Brain microvascular endothelial cell (primary cell): ENCODE data around the gene CORO7.

Experiments used
- DNase-seq: peaks from one replicate; pipeline ENCODE4 v3.0.0-alpha.2; 2020
- H3K27ac ChIP-seq: fragments of 250-450 bp; sonication (Bioruptor Pico); 2 replicates; pipeline ENCODE4 v1.5.1; 2020; ENCODE audit warnings: mild to moderate bottlenecking, moderate library complexity
- H3K27me3 ChIP-seq: fragments of 250-450 bp; sonication (Bioruptor Pico); replicated peaks from 2 replicates; pipeline ENCODE4 v1.5.1; 2020; ENCODE audit warnings: mild to moderate bottlenecking
- H3K36me3 ChIP-seq: fragments of 250-450 bp; sonication (Bioruptor Pico); replicated peaks from 2 replicates; pipeline ENCODE4 v1.5.1; 2020; ENCODE audit warnings: mild to moderate bottlenecking
- H3K4me3 ChIP-seq: 2 replicates; pipeline ENCODE4 v1.5.1; 2011; ENCODE audit warnings: low read depth, mild to moderate bottlenecking, control low read depth, low read length, moderate library complexity
- in situ Hi-C: cut with HindIII; loops from 2 replicates; pipeline ENCODE4 v1.10.0; 2017; ENCODE audit warnings: low sequenced_read_pairs, low pct_ligation_motif_present
- TF ChIP-seq, protein P1 (sequence below): IDR thresholded peaks from 2 replicates; pipeline ENCODE4 v1.5.1; 2011; ENCODE audit warnings: low read depth, mild to moderate bottlenecking, moderate library complexity, low read length, control low read depth, inconsistent platforms; ENCODE audit errors: missing control alignments

The CORO7 gene

DNA sequence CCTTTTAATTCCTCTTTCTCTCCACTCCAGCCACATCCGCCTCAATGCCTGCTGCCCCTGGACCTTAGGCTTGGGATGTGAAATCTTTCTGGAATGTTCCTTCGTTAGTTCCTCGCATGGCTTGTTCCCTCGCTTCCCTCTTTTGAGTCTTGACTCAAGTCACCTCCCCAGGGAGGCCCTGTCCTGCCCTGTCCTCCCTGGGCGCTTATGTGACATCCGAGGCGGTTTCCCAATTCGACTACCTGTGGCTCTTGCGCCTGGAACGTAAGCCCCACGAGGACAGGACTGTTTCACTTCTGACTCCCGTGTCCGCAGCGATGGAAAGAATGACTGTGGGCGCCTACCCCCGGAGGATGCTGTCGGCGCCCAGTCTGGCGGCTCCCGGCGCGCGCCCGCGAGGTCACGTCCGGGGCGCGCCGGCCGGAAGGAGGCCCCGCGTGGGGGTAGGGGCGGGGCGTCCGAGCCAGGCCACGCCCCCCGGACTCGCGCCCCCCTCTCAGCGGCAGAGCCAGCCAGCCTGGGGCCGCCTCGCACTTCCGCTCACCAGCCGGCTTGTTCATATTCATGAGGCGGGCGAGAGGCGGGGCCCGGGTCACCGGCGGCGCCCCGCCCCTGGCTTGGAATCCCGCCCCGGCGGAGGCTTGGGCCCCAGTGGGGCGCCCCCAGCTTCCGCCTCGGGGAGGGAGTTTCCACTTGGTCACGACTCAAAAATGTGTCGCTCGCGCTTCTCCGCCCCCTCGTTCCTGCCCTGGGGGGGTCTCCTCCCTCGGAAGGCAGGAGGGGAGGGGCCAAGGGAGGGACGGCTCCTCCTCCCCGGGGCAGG, 109.0 kb downstream of the CORO7 start:
- H3K27me3 ChIP-seq, result no peaks in the 10 kb centered on the region
- H3K36me3 ChIP-seq, result no peaks in the 10 kb centered on the region
- in situ Hi-C loops, result no loop called here
- peak overlapping the region; percentile 56 for H3K4me3 ChIP-seq
- peak overlapping the region; percentile 41 for H3K27ac ChIP-seq
- TF ChIP-seq, protein P1, sequence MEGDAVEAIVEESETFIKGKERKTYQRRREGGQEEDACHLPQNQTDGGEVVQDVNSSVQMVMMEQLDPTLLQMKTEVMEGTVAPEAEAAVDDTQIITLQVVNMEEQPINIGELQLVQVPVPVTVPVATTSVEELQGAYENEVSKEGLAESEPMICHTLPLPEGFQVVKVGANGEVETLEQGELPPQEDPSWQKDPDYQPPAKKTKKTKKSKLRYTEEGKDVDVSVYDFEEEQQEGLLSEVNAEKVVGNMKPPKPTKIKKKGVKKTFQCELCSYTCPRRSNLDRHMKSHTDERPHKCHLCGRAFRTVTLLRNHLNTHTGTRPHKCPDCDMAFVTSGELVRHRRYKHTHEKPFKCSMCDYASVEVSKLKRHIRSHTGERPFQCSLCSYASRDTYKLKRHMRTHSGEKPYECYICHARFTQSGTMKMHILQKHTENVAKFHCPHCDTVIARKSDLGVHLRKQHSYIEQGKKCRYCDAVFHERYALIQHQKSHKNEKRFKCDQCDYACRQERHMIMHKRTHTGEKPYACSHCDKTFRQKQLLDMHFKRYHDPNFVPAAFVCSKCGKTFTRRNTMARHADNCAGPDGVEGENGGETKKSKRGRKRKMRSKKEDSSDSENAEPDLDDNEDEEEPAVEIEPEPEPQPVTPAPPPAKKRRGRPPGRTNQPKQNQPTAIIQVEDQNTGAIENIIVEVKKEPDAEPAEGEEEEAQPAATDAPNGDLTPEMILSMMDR, result no peak
- DNase-seq, result peak; percentile 89

DNA sequence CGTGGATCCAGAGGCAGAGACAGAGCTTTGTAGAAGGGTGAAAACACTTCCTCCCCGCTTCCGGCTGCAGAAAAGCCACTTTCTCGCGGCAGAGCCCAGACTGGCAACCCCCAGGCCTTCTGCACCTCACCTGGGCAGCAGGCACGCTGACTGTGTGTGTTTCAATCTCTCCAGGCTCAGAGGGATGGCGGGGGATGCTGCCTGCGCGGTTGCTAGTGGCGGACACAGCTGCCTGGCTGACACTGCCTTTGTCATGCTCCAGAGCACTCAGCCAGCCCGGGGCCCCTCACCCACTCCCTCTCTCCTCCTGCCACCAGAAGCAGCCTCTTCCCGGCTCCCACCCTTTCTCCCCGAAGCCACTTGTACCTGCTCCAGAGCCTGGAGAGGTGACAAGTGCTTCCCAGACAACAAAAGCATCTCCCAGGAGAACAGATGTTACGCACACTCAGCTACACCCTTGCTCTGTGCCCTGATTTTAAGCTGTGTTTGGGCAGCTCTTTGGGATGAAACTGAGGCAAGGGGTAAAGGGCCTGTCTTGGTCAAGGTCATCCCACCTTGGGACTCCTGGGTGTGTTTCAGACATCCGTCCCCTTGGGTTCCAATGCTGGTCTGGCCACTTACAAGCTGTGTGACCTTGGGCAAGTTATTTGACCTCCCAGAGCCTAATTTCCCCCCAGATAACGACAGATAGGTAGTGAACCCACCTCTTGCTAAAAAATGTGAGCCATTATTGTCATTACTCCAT, 109.8 kb downstream of the CORO7 start:
- Histone ChIP-seq H3K36me3 (no peaks in the 10 kb centered on the region), H3K27ac (no peak overlapping the region), H3K4me3 (peak overlapping the region; percentile 56), H3K27me3 (no peaks in the 10 kb centered on the region)
- TF ChIP-seq, protein P1, result no peak
- no peak for DNase-seq
- in situ Hi-C loops, result no loop called here
